SHP77 (cell line): ENCODE data around the gene TNNI3K.

Experiments used
- DNase-seq, 2 experiments: peaks; one replicate each; lab custom pipeline; 2025; lab: John Stamatoyannopoulos, UW

The TNNI3K gene

GRCh38 chr1:74434321-74434720 lies 199.1 kb downstream of the TNNI3K start:
- no peak for DNase-seq

- DNase-seq = no peak
Measured at GRCh38 chr1:74436078-74436477, 200.9 kb downstream of the TNNI3K start.

GRCh38 chr1:74437035-74437434 lies 201.8 kb downstream of the TNNI3K start:
- DNase-seq = no peak

- no peak for DNase-seq
Measured at GRCh38 chr1:74452035-74452434, 216.8 kb downstream of the TNNI3K start.

GRCh38 chr1:74453277-74453676 lies 218.1 kb downstream of the TNNI3K start:
- no peak for DNase-seq

GRCh38 chr1:74455390-74455789 lies 220.2 kb downstream of the TNNI3K start:
- no peak for DNase-seq

GRCh38 chr1:74457253-74457652 lies 222.1 kb downstream of the TNNI3K start:
- DNase-seq = no peak

GRCh38 chr1:74463333-74463988 lies 228.3 kb downstream of the TNNI3K start:
- no peak for DNase-seq

- DNase-seq = no peak
Measured at GRCh38 chr1:74464037-74464436, 228.8 kb downstream of the TNNI3K start.

GRCh38 chr1:74465193-74465681 lies 230.1 kb downstream of the TNNI3K start:
- DNase-seq = no peak

GRCh38 chr1:74467786-74468377 lies 232.7 kb downstream of the TNNI3K start:
- DNase-seq = peak; percentile 17 to 39

GRCh38 chr1:74468982-74469603 lies 233.9 kb downstream of the TNNI3K start:
- peak; percentile 4 to 34 for DNase-seq

GRCh38 chr1:74470251-74470650 lies 235.1 kb downstream of the TNNI3K start:
- DNase-seq = no peak

GRCh38 chr1:74470936-74471335 lies 235.7 kb downstream of the TNNI3K start:
- DNase-seq = no peak

- DNase-seq = no peak
Measured at GRCh38 chr1:74471470-74471869, 236.3 kb downstream of the TNNI3K start.

GRCh38 chr1:74474585-74474984 lies 239.4 kb downstream of the TNNI3K start:
- DNase-seq = no peak

- no peak for DNase-seq
Measured at GRCh38 chr1:74478979-74479378, 243.8 kb downstream of the TNNI3K start.

GRCh38 chr1:74480068-74480467 lies 244.9 kb downstream of the TNNI3K start:
- DNase-seq = no peak

- DNase-seq = no peak
Measured at GRCh38 chr1:74481607-74482006, 246.4 kb downstream of the TNNI3K start.

GRCh38 chr1:74485622-74486021 lies 250.4 kb downstream of the TNNI3K start:
- DNase-seq = no peak

GRCh38 chr1:74486036-74486435 lies 250.8 kb downstream of the TNNI3K start:
- DNase-seq = no peak

GRCh38 chr1:74496669-74497068 lies 261.5 kb downstream of the TNNI3K start:
- DNase-seq = no peak

- no peak for DNase-seq
Measured at GRCh38 chr1:74498901-74499300, 263.7 kb downstream of the TNNI3K start.
